ENCODE results near the gene PARD3. TPM values are rescaled to one million over a fixed set of nuclear protein-coding genes. Genes with fewer than 3 reads are reported as not detected.

The PARD3 gene
- total RNA-seq, 1 experiment from 2014 or later, result 46.3 TPM

- no TSS peak for BruUV-seq (replicated peaks)
- H3K9me2 ChIP-seq (ENCODE audit: insufficient read depth), result no peaks in the 10 kb centered on the region
- intact Hi-C loops (cut with micrococcal nuclease), result no loop called here
- no peak for TF ChIP-seq ZBTB33 (IDR thresholded peaks at IDR 0.05; ENCODE audit: extremely low read depth, insufficient replicate concordance, low read length)
- TF ChIP-seq CTCF (IDR thresholded peaks at IDR 0.05 in 2 of 3, conservative IDR thresholded peaks at IDR 0.05 in 1 of 3; ENCODE audit: borderline replicate concordance in 1 of 3, insufficient read depth in 1 of 3, low read depth in 2 of 3, low read length in 2 of 3), result no peak
- no peak for TF ChIP-seq TCF7L2 (IDR thresholded peaks at IDR 0.05; ENCODE audit: borderline replicate concordance, extremely low read depth, insufficient read depth, insufficient read length)
- TF ChIP-seq SIN3A (IDR thresholded peaks at IDR 0.05; ENCODE audit: low read depth), result no peak
- TF ChIP-seq SRF (IDR thresholded peaks at IDR 0.05; ENCODE audit: low read depth), result no peak
- no peaks in the 10 kb centered on the region for H4K20me1 ChIP-seq (ENCODE audit: insufficient read depth)
- H3K9me3 ChIP-seq (ENCODE audit: control insufficient read depth in 1 of 2, insufficient read depth in 1 of 2, low read depth in 1 of 2, low read length in 2 of 2), result no peaks in the 10 kb centered on the region
- no peaks in the 10 kb centered on the region for H3K36me3 ChIP-seq (ENCODE audit: control insufficient read depth in 1 of 2, insufficient read depth in 2 of 2, low read length in 2 of 2)
- no peak for ATAC-seq
- DNase-seq (ENCODE audit: low read depth, low spot score), result no peak
- H3K4me2 ChIP-seq (ENCODE audit: low read length), result no peak overlapping the region
- H3K27ac ChIP-seq (ENCODE audit: low read depth, low read length), result no peak overlapping the region
- RAD21 ChIA-PET (ENCODE audit: low non-redundant PET in 1 of 2, low total read pairs in 2 of 2, uncharacterized antibody in 2 of 2, unreplicated experiment in 2 of 2), result no interaction called here
- H3K9ac ChIP-seq (ENCODE audit: low read length), result no peak overlapping the region
- no peaks in the 10 kb centered on the region for H3K27me3 ChIP-seq (ENCODE audit: insufficient read depth, low read length)
- CTCF ChIA-PET, result no interaction called here
- no peaks in the 10 kb centered on the region for H3K79me2 ChIP-seq (ENCODE audit: insufficient read depth, low read length)
- POLR2A ChIA-PET, result no interaction called here
- peaks cover 0 to 20% of the 10 kb centered on the region in 2 experiments; a peak in 2 of 4 replicates for H3K4me1 ChIP-seq (ENCODE audit: control insufficient read depth in 1 of 2, insufficient read depth in 2 of 2, low read length in 2 of 2)
- H3K4me3 ChIP-seq (replicated peaks in 1 of 2; ENCODE audit: low read depth in 1 of 2, low read length in 2 of 2), result no peak overlapping the region
- no peak overlapping the region for H2AFZ ChIP-seq (ENCODE audit: low read depth, low read length, poor library complexity, severe bottlenecking)
Observed at GRCh38 chr10:34109495-34109894, 705.6 kb downstream of the PARD3 start.

Measured in HCT116 (cell line).